Fibroblast of peridontal ligament (primary cell): Measurements from ENCODE around the gene CDKAL1.
A peak's percentile ranks its signal among the peaks of the same experiment; 100 is the strongest.

Experiments used
- DNase-seq: peaks from one replicate; pipeline ENCODE4 v3.0.0-alpha.2; 2010; ENCODE audit errors: extremely low read depth

The CDKAL1 gene

GRCh38 chr6:20877008-20877937 is 343.0 kb downstream of the CDKAL1 start:
- peak; percentile 91 for DNase-seq

GRCh38 chr6:20879121-20879520 is 344.9 kb downstream of the CDKAL1 start:
- no peak for DNase-seq

DNA sequence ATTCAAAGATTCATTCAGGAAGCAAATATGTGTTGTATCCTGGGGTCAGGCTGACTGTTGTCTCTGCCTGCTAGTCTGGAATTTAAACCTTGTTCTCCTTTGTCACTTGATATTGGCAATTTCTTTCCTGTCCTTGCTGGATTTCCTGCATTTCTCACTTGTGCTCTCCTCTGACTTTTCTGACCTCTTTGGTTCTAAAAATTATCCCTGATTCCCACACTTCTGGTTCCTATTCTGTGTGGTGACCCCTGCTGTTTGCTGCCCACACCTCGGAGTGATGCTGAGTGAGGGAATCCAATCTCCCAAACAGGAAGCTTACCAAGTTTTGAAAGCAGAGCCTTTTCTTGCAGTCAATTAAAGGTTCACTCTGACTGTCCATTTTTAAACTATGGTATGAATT is 345.3 kb downstream of the CDKAL1 start:
- peak; percentile 14 for DNase-seq

- no peak for DNase-seq
These were observed 347.1 kb downstream of the CDKAL1 start for GRCh38 chr6:20881365-20881764.

- no peak for DNase-seq
These were observed 347.8 kb downstream of the CDKAL1 start for GRCh38 chr6:20882014-20882413.

- no peak for DNase-seq
These were observed 350.8 kb downstream of the CDKAL1 start for GRCh38 chr6:20885076-20885475.

- no peak for DNase-seq
These were observed 356.9 kb downstream of the CDKAL1 start for GRCh38 chr6:20891161-20891560.

DNA sequence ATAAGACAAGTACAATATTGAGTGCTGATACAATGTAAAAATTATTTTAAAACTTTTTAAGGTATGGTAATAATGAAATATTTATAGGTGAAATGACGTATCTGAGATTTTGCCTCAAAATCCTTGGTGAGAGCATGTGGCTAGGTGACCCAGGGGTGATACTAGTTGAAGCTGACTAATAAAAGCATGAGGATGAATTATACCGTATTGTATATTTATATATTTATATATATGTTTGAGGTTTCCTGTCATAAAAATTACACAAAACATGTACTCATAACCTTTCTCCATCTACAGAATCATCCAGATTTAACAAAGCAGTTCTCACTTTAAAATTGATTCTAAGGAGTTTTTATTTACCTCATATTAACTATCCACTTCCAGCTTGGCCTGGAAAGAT is 358.1 kb downstream of the CDKAL1 start:
- DNase-seq = no peak

GRCh38 chr6:20893412-20893811 is 359.2 kb downstream of the CDKAL1 start:
- DNase-seq = peak; percentile 25

- DNase-seq = no peak
These were observed 366.3 kb downstream of the CDKAL1 start for GRCh38 chr6:20900389-20901160.

DNA sequence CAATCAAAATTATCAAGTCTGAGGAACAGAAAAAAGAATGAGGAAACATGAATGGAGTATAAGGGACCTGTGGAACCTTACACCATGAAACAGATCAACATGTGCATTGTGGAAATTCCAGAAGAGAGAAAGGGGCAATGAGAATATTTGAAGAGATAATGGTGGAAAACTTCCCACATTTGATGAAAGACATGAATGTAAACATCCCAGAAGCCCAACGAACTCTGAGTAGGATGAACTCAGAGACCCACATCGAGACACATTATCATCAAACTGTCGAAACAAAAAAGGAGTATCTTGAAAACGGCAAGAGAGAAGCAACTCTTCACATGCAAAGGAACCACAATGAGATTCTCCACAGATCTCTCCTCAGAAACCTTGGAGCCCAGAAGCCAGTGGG is 371.1 kb downstream of the CDKAL1 start:
- DNase-seq = no peak

- DNase-seq = peak; percentile 98
These were observed 372.7 kb downstream of the CDKAL1 start for GRCh38 chr6:20906945-20907344.

- DNase-seq = no peak
These were observed 373.3 kb downstream of the CDKAL1 start for GRCh38 chr6:20907486-20908071.

- DNase-seq = no peak
These were observed 375.4 kb downstream of the CDKAL1 start for GRCh38 chr6:20909621-20910020.

- no peak for DNase-seq
These were observed 377.5 kb downstream of the CDKAL1 start for GRCh38 chr6:20911712-20912111.

DNA sequence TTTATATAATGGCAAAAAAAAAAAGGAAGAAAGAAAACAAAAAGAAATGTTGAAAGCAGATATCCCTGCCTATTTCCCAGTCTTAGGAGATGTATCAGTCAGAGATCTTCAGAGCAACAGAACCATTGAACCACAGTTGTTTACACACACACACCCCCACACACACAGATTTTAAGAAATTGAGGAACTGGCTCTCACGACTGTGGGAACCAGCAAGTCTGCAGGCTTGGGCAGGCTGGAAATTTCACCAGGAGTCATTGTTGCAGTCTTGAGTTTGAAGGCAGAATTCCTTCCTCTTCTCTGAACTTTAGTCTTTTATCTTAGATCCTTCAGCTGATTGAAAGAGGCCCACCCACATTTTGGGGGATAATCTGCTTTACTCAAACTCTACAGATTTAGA is 380.9 kb downstream of the CDKAL1 start:
- no peak for DNase-seq

GRCh38 chr6:20915626-20916025 is 381.4 kb downstream of the CDKAL1 start:
- no peak for DNase-seq

- peak; percentile 77 for DNase-seq
These were observed 381.8 kb downstream of the CDKAL1 start for GRCh38 chr6:20916086-20916485.

DNA sequence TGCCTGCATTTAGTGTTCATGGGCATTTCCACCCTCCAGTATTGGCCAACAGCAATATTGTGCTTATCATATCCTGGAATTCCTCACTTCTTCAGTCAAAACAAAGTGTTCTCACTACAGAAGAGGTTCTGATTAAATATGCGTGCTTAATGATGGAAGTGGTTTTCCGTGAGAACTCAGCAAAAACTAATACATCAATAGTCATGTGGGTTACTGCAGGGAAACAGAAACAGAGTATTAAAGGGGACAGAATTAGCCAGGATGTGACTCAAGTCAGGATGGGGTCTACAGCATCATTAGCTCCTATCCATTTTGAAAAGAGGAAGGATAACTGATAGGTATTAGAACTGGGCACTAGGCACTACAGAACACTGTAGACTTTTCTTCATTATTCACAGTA is 384.6 kb downstream of the CDKAL1 start:
- no peak for DNase-seq

GRCh38 chr6:20919677-20920385 is 385.6 kb downstream of the CDKAL1 start:
- peak; percentile 25 for DNase-seq

DNA sequence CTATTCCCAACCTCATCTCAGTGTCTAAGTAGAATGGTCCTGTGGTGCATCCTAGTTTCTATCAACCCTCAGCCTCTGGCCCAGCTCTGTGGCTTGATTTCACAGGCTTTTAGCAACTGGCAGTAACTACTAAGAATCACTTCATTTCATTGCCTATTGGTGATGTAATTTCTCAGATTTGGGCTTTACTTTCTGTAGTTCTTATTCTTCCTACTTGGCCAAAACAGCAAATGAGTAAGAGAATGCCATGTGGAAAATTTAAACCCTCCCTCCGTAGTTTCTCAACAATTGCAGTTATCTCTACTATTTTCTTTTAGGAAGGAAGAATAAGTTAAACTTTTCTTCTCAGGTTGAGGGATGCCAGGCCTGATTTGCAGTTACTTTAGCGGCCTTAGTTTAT is 387.3 kb downstream of the CDKAL1 start:
- DNase-seq = peak; percentile 90

DNA sequence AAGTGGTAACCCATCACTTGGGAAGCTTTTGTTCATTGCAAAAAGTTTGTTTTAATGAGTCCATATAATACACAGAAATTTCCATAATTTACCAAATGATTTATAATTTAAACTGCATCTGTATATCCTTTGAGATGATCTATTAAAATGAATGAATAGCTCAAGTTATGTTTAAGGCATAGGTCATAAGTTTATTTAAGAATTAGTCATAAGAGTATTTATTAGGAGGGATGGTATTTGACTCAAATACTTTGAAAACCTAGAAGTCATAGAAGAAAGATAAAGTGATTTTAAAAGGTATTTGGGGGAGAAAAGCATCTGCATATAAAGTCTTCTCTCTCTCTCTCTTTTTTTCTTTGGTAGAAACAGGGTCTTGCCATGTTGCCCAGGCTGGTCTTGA is 388.5 kb downstream of the CDKAL1 start:
- no peak for DNase-seq
